Suprapubic skin (tissue), 4 donors: Measurements from ENCODE around the gene RUSF1. TPM values are rescaled to one million over a fixed set of nuclear protein-coding genes. Genes with fewer than 3 reads are reported as not detected.
"Not testable (repeated sequence)": the region's sequence is repeated elsewhere in the genome, so short reads cannot be mapped to it uniquely, and the experiment has no call there.

Experiments
- DNase-seq, 2 donors: peaks; one replicate each; pipeline ENCODE4 v3.0.0-alpha.2; 2019; ENCODE audit warnings: low spot score in 2 of 2
- H3K27ac ChIP-seq: fragments of 200-600 bp; sonication (generic); one replicate; pipeline ENCODE4 v1.5.1; 2019
- H3K27me3 ChIP-seq: fragments of 200-600 bp; sonication (generic); one replicate; pipeline ENCODE4 v1.5.1; 2019
- H3K36me3 ChIP-seq: fragments of 200-600 bp; sonication (generic); one replicate; pipeline ENCODE4 v1.5.1; 2019
- H3K4me1 ChIP-seq: fragments of 200-600 bp; sonication (generic); one replicate; pipeline ENCODE4 v1.5.1; 2019
- H3K4me3 ChIP-seq: fragments of 200-600 bp; sonication (generic); one replicate; pipeline ENCODE4 v1.5.1; 2019; ENCODE audit warnings: mild to moderate bottlenecking
- H3K9me3 ChIP-seq: fragments of 200-600 bp; sonication (generic); one replicate; pipeline ENCODE4 v1.5.1; 2019
- CTCF ChIP-seq, 2 donors: fragments of 200-600 bp in 1 of 2; fragments of 450-650 bp in 1 of 2; sonication (generic) in 1 of 2; IDR thresholded peaks; one replicate each; pipeline ENCODE4 v1.5.1; 2016 to 2019; ENCODE audit warnings: antibody characterized with exemption in 2 of 2, mild to moderate bottlenecking in 1 of 2, moderate library complexity in 1 of 2
- EP300 ChIP-seq: sonication (generic); formaldehyde crosslinking; IDR thresholded peaks from one replicate; pipeline ENCODE4 v1.6.1; 2017; ENCODE audit warnings: antibody characterized with exemption
- POLR2A ChIP-seq, 2 donors: fragments of 450-650 bp; IDR thresholded peaks; one replicate each; pipeline ENCODE4 v1.6.1; 2017; ENCODE audit warnings: antibody characterized with exemption in 2 of 2, mild to moderate bottlenecking in 2 of 2, moderate library complexity in 2 of 2
- POLR2AphosphoS5 ChIP-seq, 3 donors: sonication (generic); formaldehyde crosslinking; IDR thresholded peaks; one replicate each; pipeline ENCODE4 v1.6.1; 2017; ENCODE audit warnings: antibody characterized with exemption in 3 of 3
- WGBS: methylation state at CpG from one replicate; pipeline ENCODE4 v1.1.5; 2018; 5-methylcytosine and 5-hydroxymethylcytosine counted together
- total RNA-seq, 4 donors: library from RNA; depleted of rRNA; stranded (reverse); fragments of >200 nt; gene quantifications; one replicate each; pipeline ENCODE4 v1.1.0, GENCODE V29; 2016

The RUSF1 gene
- total RNA-seq: 100 to 1,000 TPM in 1 of 4 donors, 10 to 100 TPM in 3; 44.6 to 109 (median 56.1) TPM

GRCh38 chr16:31507929-31508705 is at the start of gene RUSF1:
TSS of gene RUSF1 (minus strand) at chr16:31508391. CDS start at chr16:31508373, 18 bp downstream.
- DNase-seq: peak; percentile 93 to 95
- TF ChIP-seq POLR2A (IDR thresholded peaks at IDR 0.05): peak; percentile 73 to 93
- peak; percentile 57 to 99 (median 78) for TF ChIP-seq POLR2AphosphoS5 (IDR thresholded peaks at IDR 0.05)
- TF ChIP-seq CTCF (IDR thresholded peaks at IDR 0.05): no peak
- Histone ChIP-seq H3K9me3 (no peaks in the 10 kb centered on the region), H3K27me3 (no peaks in the 10 kb centered on the region), H3K4me1 (peaks cover 31% of the 10 kb centered on the region), H3K27ac (peak within 1 kb of the TSS; percentile 89), H3K4me3 (peak within 1 kb of the TSS; percentile 78), H3K36me3 (peaks cover 6% of the 10 kb centered on the region)
- 0% methylated on average over 7 of the region's 65 CpGs for WGBS

- WGBS: 91% methylated on average over 4 of the region's 4 CpGs
These were observed 34.6 kb upstream of the RUSF1 start for GRCh38 chr16:31542763-31543162.

GRCh38 chr16:31539762-31540161 is 31.6 kb upstream of the RUSF1 start:
- 78% methylated on average over 4 of the region's 4 CpGs for WGBS
- H3K27ac ChIP-seq, H3K4me3 ChIP-seq, H3K4me1 ChIP-seq, H3K36me3 ChIP-seq, H3K9me3 ChIP-seq, DNase-seq: not testable (repeated sequence)
- peaks cover 21% of the 10 kb centered on the region for H3K27me3 ChIP-seq

More at GRCh38 chr16:31542763-31543162, 34.6 kb upstream of the RUSF1 start:
- Histone ChIP-seq H3K36me3 (no peaks in the 10 kb centered on the region), H3K9me3 (no peaks in the 10 kb centered on the region), H3K4me1 (peaks cover 1% of the 10 kb centered on the region), H3K27ac (no peak overlapping the region), H3K4me3 (no peak overlapping the region), H3K27me3 (peaks cover 9% of the 10 kb centered on the region)
- TF ChIP-seq EP300: no peak
- TF ChIP-seq POLR2AphosphoS5 (IDR thresholded peaks at IDR 0.05): no peak
- no peak for TF ChIP-seq CTCF (IDR thresholded peaks at IDR 0.05)
- TF ChIP-seq POLR2A (IDR thresholded peaks at IDR 0.05): no peak
- DNase-seq: no peak

GRCh38 chr16:31538243-31538598 is 30.0 kb upstream of the RUSF1 start:
- WGBS: 67% methylated on average over 7 of the region's 7 CpGs
- H3K36me3 ChIP-seq, H3K4me3 ChIP-seq, H3K9me3 ChIP-seq, H3K4me1 ChIP-seq, DNase-seq, H3K27ac ChIP-seq: not testable (repeated sequence)
- H3K27me3 ChIP-seq: peaks cover 29% of the 10 kb centered on the region

- TF ChIP-seq POLR2AphosphoS5 (IDR thresholded peaks at IDR 0.05) (no peak), CTCF (IDR thresholded peaks at IDR 0.05) (no peak), EP300 (no peak)
- peak overlapping the region; percentile 44 for H3K4me3 ChIP-seq
- H3K27ac ChIP-seq: no peak overlapping the region
- H3K4me1 ChIP-seq: peaks cover 8% of the 10 kb centered on the region
- no peaks in the 10 kb centered on the region for H3K36me3 ChIP-seq
- no peak for DNase-seq
- H3K27me3 ChIP-seq: peaks cover 29% of the 10 kb centered on the region
- WGBS: 18% methylated on average over 21 of the region's 57 CpGs
- H3K9me3 ChIP-seq: no peaks in the 10 kb centered on the region
These were observed 29.4 kb upstream of the RUSF1 start for GRCh38 chr16:31537362-31538242.

- TF ChIP-seq POLR2AphosphoS5 (IDR thresholded peaks at IDR 0.05) (no peak), CTCF (IDR thresholded peaks at IDR 0.05) (no peak)
- H3K4me3 ChIP-seq: peak overlapping the region; percentile 44
- H3K36me3 ChIP-seq: no peaks in the 10 kb centered on the region
- H3K9me3 ChIP-seq: no peaks in the 10 kb centered on the region
- peaks cover 8% of the 10 kb centered on the region for H3K4me1 ChIP-seq
- peaks cover 29% of the 10 kb centered on the region for H3K27me3 ChIP-seq
- no peak overlapping the region for H3K27ac ChIP-seq
- WGBS: 77% methylated on average over 19 of the region's 21 CpGs
- DNase-seq: no peak
These were observed 28.7 kb upstream of the RUSF1 start for GRCh38 chr16:31536804-31537361.
